ENCODE measurements around the gene SEMA6B. TPM values are rescaled to one million over a fixed set of nuclear protein-coding genes. Genes with fewer than 3 reads are reported as not detected.

Gene SEMA6B
- total RNA-seq, 1 experiment from 2014 or later, result 38.4 TPM

DNA sequence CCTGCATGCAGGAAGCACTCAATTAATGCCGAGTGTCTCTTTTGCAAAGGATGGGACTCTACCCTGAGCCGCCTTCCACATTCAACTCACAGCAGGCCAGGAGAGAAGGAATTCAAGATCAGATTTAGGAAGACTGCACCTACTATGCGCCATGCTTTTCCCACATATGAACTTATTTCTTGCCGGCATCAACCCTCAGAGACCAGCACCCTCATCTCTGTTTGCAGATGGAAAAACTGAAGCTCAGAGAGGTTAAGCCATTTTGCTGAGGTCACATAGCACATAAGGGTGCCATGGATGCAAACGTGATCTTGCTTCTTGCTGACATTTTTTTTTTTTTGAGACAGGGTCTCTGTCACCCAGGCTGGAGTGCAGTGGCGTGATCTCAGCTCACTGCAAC is 14.2 kb upstream of the SEMA6B start:
- Histone ChIP-seq H3K79me1 (ENCODE audit: insufficient read depth, low read depth, low read length, poor library complexity, severe bottlenecking) (peaks cover 3% of the 10 kb centered on the region), H3K27ac (ENCODE audit: insufficient read length, low read depth, low read length) (no peak overlapping the region), H3K23ac (ENCODE audit: insufficient read length, low read depth, low read length) (no peak overlapping the region), H4K8ac (replicated peaks; ENCODE audit: insufficient read length, low read depth, low read length) (no peak overlapping the region), H3K79me2 (ENCODE audit: insufficient read depth, low read length) (no peaks in the 10 kb centered on the region; the same call in 1 of the 2 replicates), H3K18ac (ENCODE audit: insufficient read length, low read depth, low read length) (no peak overlapping the region), H2BK5ac (ENCODE audit: insufficient read length, low read length) (no peak overlapping the region), H2AK5ac (ENCODE audit: insufficient read length, low read length) (no peak overlapping the region), H4K91ac (ENCODE audit: insufficient read length, low read depth, low read length) (no peak overlapping the region), H3K4me1 (ENCODE audit: insufficient read depth, low read length) (peaks cover 4% of the 10 kb centered on the region; the same call in 1 of the 2 replicates), H3K27me3 (ENCODE audit: insufficient read depth, low read length) (no peaks in the 10 kb centered on the region), H2BK12ac (ENCODE audit: insufficient read length, low read depth, low read length) (no peak overlapping the region), H2BK20ac (ENCODE audit: low read depth, low read length, poor library complexity, severe bottlenecking) (no peak overlapping the region), H2BK120ac (ENCODE audit: low read depth, low read length, poor library complexity, severe bottlenecking) (no peak overlapping the region), H3K56ac (ENCODE audit: insufficient read length, low read depth, low read length) (no peak overlapping the region), H3K4ac (ENCODE audit: low read depth, low read length) (no peak overlapping the region), H3K14ac (ENCODE audit: insufficient read depth, low read length) (no peak overlapping the region), H3T11ph (ENCODE audit: low read length) (no peak overlapping the region), H2AFZ (ENCODE audit: low read length) (no peak overlapping the region), H4K5ac (ENCODE audit: insufficient read length, low read depth, low read length) (no peak overlapping the region), H2BK15ac (ENCODE audit: low read depth, low read length) (no peak overlapping the region), H3K23me2 (ENCODE audit: insufficient read length, low read depth, low read length, poor library complexity, severe bottlenecking) (no peaks in the 10 kb centered on the region), H3K9me3 (ENCODE audit: control insufficient read depth, low read depth, low read length) (no peaks in the 10 kb centered on the region), H3K9ac (ENCODE audit: extremely low read depth, insufficient read length, low read length) (no peak overlapping the region), H3K4me2 (ENCODE audit: insufficient read depth, insufficient read length, low read length) (no peak overlapping the region), H4K20me1 (ENCODE audit: control insufficient read depth, insufficient read depth, insufficient read length) (no peaks in the 10 kb centered on the region)
- peaks cover 15 to 27% of the 10 kb centered on the region in 2 experiments for H3K4me1 Mint-ChIP-seq
- no peak for DNase-seq
- H3K27ac Mint-ChIP-seq, result no peak overlapping the region
- TF ChIP-seq, protein P1, sequence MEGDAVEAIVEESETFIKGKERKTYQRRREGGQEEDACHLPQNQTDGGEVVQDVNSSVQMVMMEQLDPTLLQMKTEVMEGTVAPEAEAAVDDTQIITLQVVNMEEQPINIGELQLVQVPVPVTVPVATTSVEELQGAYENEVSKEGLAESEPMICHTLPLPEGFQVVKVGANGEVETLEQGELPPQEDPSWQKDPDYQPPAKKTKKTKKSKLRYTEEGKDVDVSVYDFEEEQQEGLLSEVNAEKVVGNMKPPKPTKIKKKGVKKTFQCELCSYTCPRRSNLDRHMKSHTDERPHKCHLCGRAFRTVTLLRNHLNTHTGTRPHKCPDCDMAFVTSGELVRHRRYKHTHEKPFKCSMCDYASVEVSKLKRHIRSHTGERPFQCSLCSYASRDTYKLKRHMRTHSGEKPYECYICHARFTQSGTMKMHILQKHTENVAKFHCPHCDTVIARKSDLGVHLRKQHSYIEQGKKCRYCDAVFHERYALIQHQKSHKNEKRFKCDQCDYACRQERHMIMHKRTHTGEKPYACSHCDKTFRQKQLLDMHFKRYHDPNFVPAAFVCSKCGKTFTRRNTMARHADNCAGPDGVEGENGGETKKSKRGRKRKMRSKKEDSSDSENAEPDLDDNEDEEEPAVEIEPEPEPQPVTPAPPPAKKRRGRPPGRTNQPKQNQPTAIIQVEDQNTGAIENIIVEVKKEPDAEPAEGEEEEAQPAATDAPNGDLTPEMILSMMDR (conservative IDR thresholded peaks at IDR 0.05), result no peak
- H3K36me3 Mint-ChIP-seq (ENCODE audit: insufficient read depth in 1 of 3, low read depth in 3 of 3), result peaks cover 0 to 6% (median 1%) of the 10 kb centered on the region in 3 experiments; a peak in 2 of 7 replicates
- no CpG with 5 or more reads among the region's 6 CpGs for WGBS (ENCODE audit: extremely low coverage, insufficient read length, low lambda C conversion rate)
- no peak overlapping the region for H3K4me3 Mint-ChIP-seq
- H3K9me3 Mint-ChIP-seq, result no peaks in the 10 kb centered on the region; a peak in 1 of 5 replicates
- H3K27me3 Mint-ChIP-seq (ENCODE audit: low read depth), result no peaks in the 10 kb centered on the region

Data from H9 (cell line).